OCI-LY3 (cell line): ENCODE data around the gene PRDX3.
"Not testable (repeated sequence)": the region's sequence is repeated elsewhere in the genome, so short reads cannot be mapped to it uniquely, and the experiment has no call there.

ENCODE experiments used
- CTCF ChIP-seq: fragments of 200-600, 300-600 bp; sonication (generic); IDR thresholded peaks from 2 replicates; pipeline ENCODE4 v1.5.1; 2014; ENCODE audit warnings: antibody characterized with exemption, low read length, low read depth
- EZH2phosphoT487 ChIP-seq: fragments of 200-600 bp; shearing (Covaris generic); IDR thresholded peaks from 2 replicates; pipeline ENCODE4 v1.6.1; 2018; ENCODE audit warnings: antibody characterized with exemption, mixed run types, low read depth

GRCh38 chr10:119151601-119152000 lies 27.0 kb downstream of the PRDX3 start:
- TF ChIP-seq CTCF, EZH2phosphoT487: not testable (repeated sequence)
